Activated T-cell treated with anti-CD3 and anti-CD28 coated beads, Interleukin-2, amount 50 U/mL, for 48 hours (primary cell): ENCODE data around the gene CFAP20.

Experiments used
- DNase-seq, 2 experiments: peaks; one replicate each; pipeline ENCODE4 v3.0.0-alpha.2; 2020

Gene CFAP20

GRCh38 chr16:58123896-58124600 lies 5.1 kb downstream of the CFAP20 start:
- DNase-seq, result no peak

- no peak for DNase-seq
Observed at GRCh38 chr16:58121132-58121531, 8.0 kb downstream of the CFAP20 start.

- DNase-seq, result no peak
Observed at GRCh38 chr16:58120234-58120633, 8.9 kb downstream of the CFAP20 start.

- DNase-seq, result no peak
Observed at GRCh38 chr16:58119509-58119845, 9.7 kb downstream of the CFAP20 start.

- no peak for DNase-seq
Observed at GRCh38 chr16:58118801-58119508, 10.2 kb downstream of the CFAP20 start.

GRCh38 chr16:58116529-58116928 lies 12.7 kb downstream of the CFAP20 start:
- no peak for DNase-seq

GRCh38 chr16:58116081-58116480 lies 13.1 kb downstream of the CFAP20 start:
- no peak for DNase-seq

GRCh38 chr16:58114827-58115825 lies 14.1 kb downstream of the CFAP20 start:
- no peak for DNase-seq

GRCh38 chr16:58111302-58111627 lies 17.9 kb downstream of the CFAP20 start:
- no peak for DNase-seq

GRCh38 chr16:58110571-58111301 lies 18.4 kb downstream of the CFAP20 start:
- no peak for DNase-seq

- no peak for DNase-seq
Observed at GRCh38 chr16:58109881-58110280, 19.3 kb downstream of the CFAP20 start.

- DNase-seq, result no peak
Observed at GRCh38 chr16:58109330-58109729, 19.9 kb downstream of the CFAP20 start.

GRCh38 chr16:58107709-58108108 lies 21.5 kb downstream of the CFAP20 start:
- no peak for DNase-seq

- no peak for DNase-seq
Observed at GRCh38 chr16:58107228-58107627, 22.0 kb downstream of the CFAP20 start.

- DNase-seq, result no peak
Observed at GRCh38 chr16:58105631-58106030, 23.6 kb downstream of the CFAP20 start.

GRCh38 chr16:58102665-58103392 lies 26.4 kb downstream of the CFAP20 start:
- DNase-seq, result no peak

- DNase-seq, result no peak
Observed at GRCh38 chr16:58099956-58100300, 29.3 kb downstream of the CFAP20 start.

GRCh38 chr16:58099097-58099955 lies 29.9 kb downstream of the CFAP20 start:
- no peak for DNase-seq

GRCh38 chr16:58098207-58099096 lies 30.7 kb downstream of the CFAP20 start:
- no peak for DNase-seq

- DNase-seq, result no peak
Observed at GRCh38 chr16:58096249-58096648, 32.9 kb downstream of the CFAP20 start.
